Measurements from ENCODE around the gene OR5H6. TPM values are rescaled to one million over a fixed set of nuclear protein-coding genes. Genes with fewer than 3 reads are reported as not detected.

Gene OR5H6
- total RNA-seq, 4 donors from 2014 or later: not detected

- in situ Hi-C loops (cut with MboI; ENCODE audit: low sequenced_read_pairs in 4 of 4): no loop called here
- ATAC-seq: no peak
Observed at GRCh38 chr3:98262046-98262445, 2.0 kb upstream of the OR5H6 start.

DNA sequence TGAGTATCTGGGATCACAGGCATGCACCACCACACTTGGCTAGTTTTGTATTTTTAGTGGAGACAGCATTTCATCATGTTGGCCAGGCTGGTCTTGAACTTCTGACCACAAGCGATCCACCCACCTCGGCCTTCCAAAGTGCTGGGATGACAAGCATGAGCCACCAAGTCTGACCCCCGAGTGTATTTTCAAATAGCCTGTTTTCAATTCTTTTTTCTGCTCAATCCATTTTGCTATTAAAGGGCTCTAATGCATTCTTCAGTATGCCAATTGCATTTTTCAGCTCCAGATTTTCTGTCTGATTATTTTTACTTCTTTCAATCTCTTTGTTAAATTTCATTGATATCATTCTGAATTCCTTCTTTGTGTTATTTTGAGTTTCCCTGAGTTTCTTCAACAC, 5.8 kb downstream of the OR5H6 start:
- no peak for ATAC-seq
- in situ Hi-C loops (cut with MboI; ENCODE audit: low sequenced_read_pairs in 4 of 4): no loop called here
- H3K36me3 ChIP-seq: no peaks in the 10 kb centered on the region
- no peak for TF ChIP-seq POLR2A (IDR thresholded peaks at IDR 0.05)
- TF ChIP-seq, protein P1, sequence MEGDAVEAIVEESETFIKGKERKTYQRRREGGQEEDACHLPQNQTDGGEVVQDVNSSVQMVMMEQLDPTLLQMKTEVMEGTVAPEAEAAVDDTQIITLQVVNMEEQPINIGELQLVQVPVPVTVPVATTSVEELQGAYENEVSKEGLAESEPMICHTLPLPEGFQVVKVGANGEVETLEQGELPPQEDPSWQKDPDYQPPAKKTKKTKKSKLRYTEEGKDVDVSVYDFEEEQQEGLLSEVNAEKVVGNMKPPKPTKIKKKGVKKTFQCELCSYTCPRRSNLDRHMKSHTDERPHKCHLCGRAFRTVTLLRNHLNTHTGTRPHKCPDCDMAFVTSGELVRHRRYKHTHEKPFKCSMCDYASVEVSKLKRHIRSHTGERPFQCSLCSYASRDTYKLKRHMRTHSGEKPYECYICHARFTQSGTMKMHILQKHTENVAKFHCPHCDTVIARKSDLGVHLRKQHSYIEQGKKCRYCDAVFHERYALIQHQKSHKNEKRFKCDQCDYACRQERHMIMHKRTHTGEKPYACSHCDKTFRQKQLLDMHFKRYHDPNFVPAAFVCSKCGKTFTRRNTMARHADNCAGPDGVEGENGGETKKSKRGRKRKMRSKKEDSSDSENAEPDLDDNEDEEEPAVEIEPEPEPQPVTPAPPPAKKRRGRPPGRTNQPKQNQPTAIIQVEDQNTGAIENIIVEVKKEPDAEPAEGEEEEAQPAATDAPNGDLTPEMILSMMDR (IDR thresholded peaks at IDR 0.05 in 4 of 5, conservative IDR thresholded peaks at IDR 0.05 in 1 of 5): no peak
- H3K27ac ChIP-seq: no peak overlapping the region
- no peaks in the 10 kb centered on the region for H3K4me1 ChIP-seq
- no peaks in the 10 kb centered on the region for H3K27me3 ChIP-seq
- H3K4me3 ChIP-seq: no peak overlapping the region
- DNase-seq: no peak
- no peaks in the 10 kb centered on the region for H3K9me3 ChIP-seq
- intact Hi-C loops (cut with DNase I; ENCODE audit: low total_unique reads): no loop called here

More at GRCh38 chr3:98262046-98262445, 2.0 kb upstream of the OR5H6 start:
- H3K4me1 ChIP-seq: no peaks in the 10 kb centered on the region
- intact Hi-C loops (cut with DNase I; ENCODE audit: low total_unique reads): no loop called here
- no peak for DNase-seq
- no peak overlapping the region for H3K27ac ChIP-seq
- no peaks in the 10 kb centered on the region for H3K9me3 ChIP-seq
- TF ChIP-seq, protein P1 (IDR thresholded peaks at IDR 0.05 in 4 of 5, conservative IDR thresholded peaks at IDR 0.05 in 1 of 5): no peak
- no peak for TF ChIP-seq POLR2A (IDR thresholded peaks at IDR 0.05)
- no peaks in the 10 kb centered on the region for H3K36me3 ChIP-seq
- no peaks in the 10 kb centered on the region for H3K27me3 ChIP-seq
- H3K4me3 ChIP-seq: no peak overlapping the region

DNA sequence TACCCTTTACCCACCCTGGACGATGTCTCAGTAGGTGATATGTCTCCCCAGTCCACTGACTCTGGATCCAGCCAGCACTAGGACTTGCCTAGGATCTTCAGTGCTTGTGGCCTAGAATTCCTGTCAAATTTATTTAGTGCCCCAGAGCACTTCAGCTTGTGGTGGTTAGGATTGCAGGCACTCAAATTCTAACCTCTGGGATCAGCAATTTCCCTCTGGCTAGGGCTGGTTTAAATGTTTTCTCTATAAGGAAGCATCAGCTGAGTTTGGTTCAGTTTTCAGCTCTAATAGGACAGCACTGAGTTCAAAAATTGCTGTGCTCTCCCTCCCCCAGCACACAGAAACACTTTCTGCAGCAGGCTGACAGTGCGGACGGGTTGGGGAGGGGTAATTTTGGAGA, 8.1 kb downstream of the OR5H6 start:
- no peak overlapping the region for H3K27ac ChIP-seq
- H3K9me3 ChIP-seq: no peaks in the 10 kb centered on the region
- H3K4me3 ChIP-seq: no peak overlapping the region
- H3K27me3 ChIP-seq: no peaks in the 10 kb centered on the region
- H3K36me3 ChIP-seq: no peaks in the 10 kb centered on the region
- DNase-seq (no peak), ATAC-seq (no peak)
- intact Hi-C loops (cut with DNase I; ENCODE audit: low total_unique reads) (no loop called here), in situ Hi-C loops (cut with MboI; ENCODE audit: low sequenced_read_pairs in 4 of 4) (no loop called here)
- no peaks in the 10 kb centered on the region for H3K4me1 ChIP-seq
- TF ChIP-seq, protein P1 (IDR thresholded peaks at IDR 0.05 in 4 of 5, conservative IDR thresholded peaks at IDR 0.05 in 1 of 5): no peak
- TF ChIP-seq POLR2A (IDR thresholded peaks at IDR 0.05): no peak

DNA sequence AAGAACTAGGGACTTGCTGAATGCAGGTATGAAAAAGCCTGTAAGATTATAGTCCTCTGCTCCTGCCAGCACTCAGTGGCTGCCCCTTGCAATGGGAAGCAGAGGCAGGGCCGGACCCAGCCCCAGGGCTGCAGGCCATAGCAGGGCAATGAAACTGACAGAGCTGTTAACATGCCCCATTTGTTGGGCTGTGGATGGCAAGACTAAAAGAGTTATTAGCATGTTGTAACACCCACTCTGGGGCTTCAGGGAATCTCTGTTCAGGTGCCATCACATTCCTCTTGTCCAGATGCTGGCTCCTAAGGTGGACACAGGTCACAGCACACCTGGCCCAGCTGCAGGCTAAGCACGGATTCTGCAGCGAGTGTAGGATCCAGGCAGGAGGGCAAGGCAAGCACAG, 10.9 kb downstream of the OR5H6 start:
- H3K27me3 ChIP-seq: no peaks in the 10 kb centered on the region
- no peak overlapping the region for H3K4me3 ChIP-seq
- TF ChIP-seq, protein P1 (IDR thresholded peaks at IDR 0.05 in 4 of 5, conservative IDR thresholded peaks at IDR 0.05 in 1 of 5): no peak
- no peak for TF ChIP-seq POLR2A (IDR thresholded peaks at IDR 0.05)
- no peaks in the 10 kb centered on the region for H3K4me1 ChIP-seq
- intact Hi-C loops (cut with DNase I; ENCODE audit: low total_unique reads): no loop called here
- DNase-seq: no peak
- no peak overlapping the region for H3K27ac ChIP-seq
- ATAC-seq: no peak
- H3K36me3 ChIP-seq: no peaks in the 10 kb centered on the region
- H3K9me3 ChIP-seq: no peaks in the 10 kb centered on the region
- in situ Hi-C loops (cut with MboI; ENCODE audit: low sequenced_read_pairs in 4 of 4): no loop called here

DNA sequence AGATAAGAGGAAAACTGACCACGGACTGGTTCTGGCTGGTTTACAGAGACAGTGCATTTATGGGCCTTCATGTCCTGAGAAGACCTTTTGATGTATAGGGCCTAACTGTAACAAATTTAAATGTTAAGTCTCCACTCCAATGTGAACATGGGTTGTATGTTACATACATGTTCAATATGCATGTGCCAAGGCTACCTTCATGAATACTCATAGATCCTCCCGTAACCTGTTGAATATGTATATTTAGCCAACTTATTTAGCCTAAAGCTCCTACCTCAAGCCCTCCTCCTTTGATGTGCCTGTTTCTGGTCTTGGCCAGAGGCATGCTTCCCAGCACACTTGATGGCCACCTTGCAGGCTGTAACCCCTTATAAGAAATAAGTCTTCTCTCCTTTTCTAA, 18.2 kb downstream of the OR5H6 start, which contains the start of gene OR5H2:
TSS of gene OR5H2 (plus strand) at position 301 of the 400 bp plus-strand sequence. CDS start 398 bp downstream, outside the sequence.
- in situ Hi-C loops (cut with MboI; ENCODE audit: low sequenced_read_pairs in 4 of 4): no loop called here
- no peak for ATAC-seq

More for the DNA sequence above, 18.2 kb downstream of the OR5H6 start, which contains the start of gene OR5H2:
- Histone ChIP-seq H3K27ac (no peak within 1 kb of the TSS), H3K27me3 (no peaks in the 10 kb centered on the region), H3K4me1 (no peaks in the 10 kb centered on the region), H3K4me3 (no peak within 1 kb of the TSS), H3K9me3 (no peaks in the 10 kb centered on the region), H3K36me3 (no peaks in the 10 kb centered on the region)
- DNase-seq: no peak
- intact Hi-C loops (cut with DNase I; ENCODE audit: low total_unique reads): no loop called here
- TF ChIP-seq POLR2A (IDR thresholded peaks at IDR 0.05): no peak
- TF ChIP-seq, protein P1 (IDR thresholded peaks at IDR 0.05 in 4 of 5, conservative IDR thresholded peaks at IDR 0.05 in 1 of 5): no peak

Data from gastrocnemius medialis (tissue), 4 donors.